ENCODE measurements around the gene CRKL. TPM values are rescaled to one million over a fixed set of nuclear protein-coding genes. Genes with fewer than 3 reads are reported as not detected.
"Not testable (repeated sequence)": the region's sequence is repeated elsewhere in the genome, so short reads cannot be mapped to it uniquely, and the experiment has no call there.

Gene CRKL
- total RNA-seq, 1 donor from 2014 or later, result 91.0 TPM

- Histone ChIP-seq H3K79me2 (ENCODE audit: low read depth) (peaks cover 100% of the 10 kb centered on the region), H3F3A (ENCODE audit: low read depth) (peaks cover 17% of the 10 kb centered on the region), H3K27ac (no peak overlapping the region), H3K27me3 (no peaks in the 10 kb centered on the region), H3K4me3 (no peak overlapping the region), H2AFZ (replicated peaks) (no peak overlapping the region), H3K4me1 (peaks cover 17% of the 10 kb centered on the region), H3K9ac (no peak overlapping the region), H4K20me1 (ENCODE audit: low read depth) (peaks cover 96% of the 10 kb centered on the region), H3K9me3 (ENCODE audit: low read depth) (no peaks in the 10 kb centered on the region), H3K4me2 (no peak overlapping the region), H3K36me3 (peaks cover 20% of the 10 kb centered on the region)
- no peak overlapping the region for H3K4me3 Mint-ChIP-seq
- H3K27me3 Mint-ChIP-seq (ENCODE audit: insufficient read depth, low read depth), result peaks cover 4% of the 10 kb centered on the region
- no peak overlapping the region for H3K27ac Mint-ChIP-seq
- peaks cover 33% of the 10 kb centered on the region for H3K36me3 Mint-ChIP-seq
- H3K9me3 Mint-ChIP-seq, result peaks cover 8% of the 10 kb centered on the region
- TF ChIP-seq CTCF (IDR thresholded peaks at IDR 0.05) (no peak), EZH2phosphoT487 (IDR thresholded peaks at IDR 0.05) (no peak), EZH2 (IDR thresholded peaks at IDR 0.05) (no peak)
- DNase-seq (ENCODE audit: low spot score), result no peak
- peaks cover 8% of the 10 kb centered on the region for H3K4me1 Mint-ChIP-seq
Measured at GRCh38 chr22:20930004-20930403, 12.8 kb downstream of the CRKL start.

DNA sequence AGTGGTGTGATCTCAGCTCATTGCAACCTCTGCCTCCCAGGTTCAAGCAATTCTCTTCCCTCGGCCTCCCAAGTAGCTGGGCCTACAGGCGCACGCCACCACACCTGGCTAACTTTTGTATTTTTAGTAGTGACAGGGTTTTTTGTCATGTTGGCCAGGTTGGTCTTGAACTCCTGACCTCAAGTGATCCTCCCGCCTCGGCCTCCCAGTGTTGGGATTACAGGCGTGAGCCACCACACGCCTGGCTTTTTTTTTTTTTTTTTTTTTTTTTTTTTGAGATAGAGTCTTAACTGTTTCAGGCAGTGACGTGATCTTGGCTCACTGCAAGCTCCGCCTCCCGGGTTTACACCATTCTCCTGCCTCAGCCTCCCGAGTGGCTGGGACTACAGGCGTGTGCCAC, 13.2 kb downstream of the CRKL start:
- not testable (repeated sequence) for H3K4me2 ChIP-seq; H3K27ac ChIP-seq; H3K4me3 ChIP-seq; H3K27ac Mint-ChIP-seq; H3K9me3 Mint-ChIP-seq; DNase-seq (ENCODE audit: low spot score); H3K9ac ChIP-seq; H2AFZ ChIP-seq (replicated peaks); H3K9me3 ChIP-seq (ENCODE audit: low read depth); H3K27me3 Mint-ChIP-seq (ENCODE audit: insufficient read depth, low read depth); H3K4me1 Mint-ChIP-seq; H3K4me3 Mint-ChIP-seq; H3K27me3 ChIP-seq
- peaks cover 13% of the 10 kb centered on the region for H3K4me1 ChIP-seq
- peaks cover 22% of the 10 kb centered on the region for H3K36me3 ChIP-seq
- peaks cover 12% of the 10 kb centered on the region for H3F3A ChIP-seq (ENCODE audit: low read depth)
- peaks cover 96% of the 10 kb centered on the region for H4K20me1 ChIP-seq (ENCODE audit: low read depth)
- H3K36me3 Mint-ChIP-seq, result peaks cover 33% of the 10 kb centered on the region
- H3K79me2 ChIP-seq (ENCODE audit: low read depth), result peaks cover 100% of the 10 kb centered on the region

- peaks cover 4% of the 10 kb centered on the region for H3K4me1 Mint-ChIP-seq
- Histone ChIP-seq H3K4me1 (peaks cover 5% of the 10 kb centered on the region), H3K4me2 (no peak overlapping the region), H3F3A (ENCODE audit: low read depth) (peaks cover 5% of the 10 kb centered on the region), H3K9ac (no peak overlapping the region), H4K20me1 (ENCODE audit: low read depth) (peaks cover 96% of the 10 kb centered on the region), H3K27me3 (no peaks in the 10 kb centered on the region), H3K4me3 (no peak overlapping the region), H2AFZ (replicated peaks) (no peak overlapping the region), H3K27ac (no peak overlapping the region), H3K79me2 (ENCODE audit: low read depth) (peaks cover 100% of the 10 kb centered on the region), H3K36me3 (peaks cover 22% of the 10 kb centered on the region), H3K9me3 (ENCODE audit: low read depth) (no peaks in the 10 kb centered on the region)
- peaks cover 4% of the 10 kb centered on the region for H3K9me3 Mint-ChIP-seq
- no peak overlapping the region for H3K4me3 Mint-ChIP-seq
- TF ChIP-seq EZH2 (IDR thresholded peaks at IDR 0.05) (no peak), EZH2phosphoT487 (IDR thresholded peaks at IDR 0.05) (no peak), CTCF (IDR thresholded peaks at IDR 0.05) (no peak)
- H3K27me3 Mint-ChIP-seq (ENCODE audit: insufficient read depth, low read depth), result peaks cover 4% of the 10 kb centered on the region
- no peak for DNase-seq (ENCODE audit: low spot score)
- peaks cover 32% of the 10 kb centered on the region for H3K36me3 Mint-ChIP-seq
- no peak overlapping the region for H3K27ac Mint-ChIP-seq
Measured at GRCh38 chr22:20931126-20931654, 14.0 kb downstream of the CRKL start.

- H3K4me1 ChIP-seq, result no peaks in the 10 kb centered on the region
- no peak for TF ChIP-seq EZH2 (IDR thresholded peaks at IDR 0.05)
- TF ChIP-seq CTCF (IDR thresholded peaks at IDR 0.05), result no peak
- TF ChIP-seq EZH2phosphoT487 (IDR thresholded peaks at IDR 0.05), result no peak
- no peak overlapping the region for H3K9ac ChIP-seq
- H3K9me3 ChIP-seq (ENCODE audit: low read depth), result no peaks in the 10 kb centered on the region
- peaks cover 22% of the 10 kb centered on the region for H3K36me3 ChIP-seq
- H3K4me3 ChIP-seq, result no peak overlapping the region
- no peak overlapping the region for H3K4me3 Mint-ChIP-seq
- peaks cover 97% of the 10 kb centered on the region for H4K20me1 ChIP-seq (ENCODE audit: low read depth)
- H3K4me2 ChIP-seq, result no peak overlapping the region
- peaks cover 42% of the 10 kb centered on the region for H3K36me3 Mint-ChIP-seq
- H3K27ac ChIP-seq, result no peak overlapping the region
- no peak overlapping the region for H2AFZ ChIP-seq (replicated peaks)
- H3K9me3 Mint-ChIP-seq, result peaks cover under 1% of the 10 kb centered on the region
- H3K79me2 ChIP-seq (ENCODE audit: low read depth), result peaks cover 100% of the 10 kb centered on the region
- H3K27ac Mint-ChIP-seq, result peak overlapping the region; percentile 29
- peaks cover 5% of the 10 kb centered on the region for H3K27me3 Mint-ChIP-seq (ENCODE audit: insufficient read depth, low read depth)
- peaks cover 8% of the 10 kb centered on the region for H3K4me1 Mint-ChIP-seq
- H3F3A ChIP-seq (ENCODE audit: low read depth), result peaks cover 6% of the 10 kb centered on the region
- no peak for DNase-seq (ENCODE audit: low spot score)
- H3K27me3 ChIP-seq, result no peaks in the 10 kb centered on the region
Measured at GRCh38 chr22:20933910-20934309, 16.7 kb downstream of the CRKL start.

DNA sequence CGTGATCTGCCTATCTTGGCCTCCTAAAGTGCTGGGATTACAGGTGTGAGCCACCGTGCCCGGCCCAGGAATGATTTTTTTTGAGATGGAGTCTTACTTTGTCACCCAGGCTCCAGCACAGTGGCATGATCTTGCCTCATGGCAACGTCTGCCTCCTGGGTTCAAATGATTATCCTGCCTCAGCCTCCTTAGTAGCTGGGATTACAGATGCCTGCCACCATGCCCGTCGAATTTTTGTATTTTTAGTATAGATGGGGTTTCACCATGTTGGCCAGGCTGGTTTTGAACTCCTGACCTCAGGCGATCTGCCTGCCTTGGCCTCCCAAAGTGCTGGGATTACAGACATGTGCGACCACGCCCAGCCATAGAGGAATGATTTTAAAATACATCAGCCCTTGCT, 17.8 kb downstream of the CRKL start:
- not testable (repeated sequence) for H3K27me3 Mint-ChIP-seq (ENCODE audit: insufficient read depth, low read depth); H3K4me1 ChIP-seq; DNase-seq (ENCODE audit: low spot score); H3K4me3 Mint-ChIP-seq; H2AFZ ChIP-seq (replicated peaks); H3K9me3 Mint-ChIP-seq; H3F3A ChIP-seq (ENCODE audit: low read depth); H3K4me2 ChIP-seq; H3K27ac Mint-ChIP-seq; H3K4me3 ChIP-seq; H3K27me3 ChIP-seq; H3K9ac ChIP-seq; H3K9me3 ChIP-seq (ENCODE audit: low read depth); H3K27ac ChIP-seq
- H4K20me1 ChIP-seq (ENCODE audit: low read depth), result peaks cover 100% of the 10 kb centered on the region
- peaks cover 100% of the 10 kb centered on the region for H3K79me2 ChIP-seq (ENCODE audit: low read depth)
- Mint-ChIP-seq H3K36me3 (peaks cover 39% of the 10 kb centered on the region), H3K4me1 (peaks cover 10% of the 10 kb centered on the region)
- H3K36me3 ChIP-seq, result peaks cover 17% of the 10 kb centered on the region

All from neural progenitor cell (in vitro differentiated cells).